Stomach (tissue), 9 donors: ENCODE measurements around the gene NEMP1. TPM values are rescaled to one million over a fixed set of nuclear protein-coding genes. Genes with fewer than 3 reads are reported as not detected.

Experiments
- DNase-seq, 2 donors: peaks; one replicate each; pipeline versions ENCODE4 v3.0.0 to v3.0.0-alpha.2; 2013 to 2019
- H3K27ac ChIP-seq, 5 donors: fragments of 200-600 bp in 4 of 5; sonication (generic) in 4 of 5; one replicate each; pipeline ENCODE4 v1.5.1; 2013 to 2019; ENCODE audit warnings: mild to moderate bottlenecking in 1 of 5, moderate library complexity in 1 of 5
- H3K27me3 ChIP-seq, 3 donors: fragments of 200-600 bp; sonication (generic); one replicate each; pipeline ENCODE4 v1.5.1; 2017 to 2019; ENCODE audit warnings: mixed run types in 1 of 3
- H3K36me3 ChIP-seq, 4 donors: fragments of 200-600 bp; sonication (generic); 1 replicate in 3 of 4; 2 replicates in 1 of 4; pipeline ENCODE4 v1.5.1; 2016 to 2019
- H3K4me1 ChIP-seq, 4 donors: fragments of 200-600 bp; sonication (generic); one replicate each; pipeline ENCODE4 v1.5.1; 2016 to 2019
- H3K4me3 ChIP-seq, 4 donors: fragments of 200-600 bp; sonication (generic) in 3 of 4; one replicate each; pipeline ENCODE4 v1.5.1; 2016 to 2019; ENCODE audit warnings: mild to moderate bottlenecking in 1 of 4
- H3K9me3 ChIP-seq, 4 donors: fragments of 200-600 bp; sonication (generic); one replicate each; pipeline ENCODE4 v1.5.1; 2016 to 2019
- EP300 ChIP-seq: sonication (generic); formaldehyde crosslinking; IDR thresholded peaks from one replicate; pipeline ENCODE4 v1.6.1; 2017; ENCODE audit warnings: antibody characterized with exemption
- POLR2A ChIP-seq, 4 donors: fragments of 450-650 bp; IDR thresholded peaks; one replicate each; pipeline ENCODE4 v1.6.1; 2016; ENCODE audit warnings: antibody characterized with exemption in 4 of 4, control low read depth in 2 of 4, mild to moderate bottlenecking in 1 of 4, moderate library complexity in 1 of 4
- POLR2AphosphoS5 ChIP-seq, 3 donors: sonication (generic); formaldehyde crosslinking; IDR thresholded peaks; one replicate each; pipeline ENCODE4 v1.6.1; 2016; ENCODE audit warnings: antibody characterized with exemption in 3 of 3
- WGBS, 5 donors: extraction: QIAGEN DNeasy Blood & Tissue Kit in 3 of 5; methylation state at CpG; one replicate each; pipeline versions ENCODE4 v1.1.5 to v1.1.7; 2013 to 2018; 5-methylcytosine and 5-hydroxymethylcytosine counted together
- intact Hi-C: fragments of 100-400 bp; cut with DNase I; formaldehyde crosslinking; loops from one replicate; pipeline ENCODE4 v1.15.1; 2023; ENCODE audit warnings: low total_unique reads
- polyA plus RNA-seq, 3 donors: library from polyadenylated mRNA; stranded (reverse); fragments of 200-250 nt; gene quantifications; one replicate each; pipeline ENCODE4 v1.2.3, GENCODE V29; 2013
- total RNA-seq, 5 donors: library from RNA; depleted of rRNA; stranded (reverse); fragments of >200 nt; gene quantifications; one replicate each; pipeline versions ENCODE4 v1.1.0 to v1.2.3, GENCODE V29; 2014 to 2016
- TF ChIP-seq, protein P1 (sequence below), 7 experiments: fragments of 450-650 bp in 4 of 7; fragments of 200-600 bp in 3 of 7; sonication (generic) in 3 of 7; IDR thresholded peaks; one replicate each; pipeline ENCODE4 v1.5.1; 2016 to 2019; ENCODE audit warnings: antibody characterized with exemption in 7 of 7, control low read depth in 2 of 7, mild to moderate bottlenecking in 1 of 7
- donor health status: healthy with polysubstance abuse.
- donor health status: Bipolar disorder and iron deficiency.
- donor health status: healthy.

The NEMP1 gene
- total and polyA plus RNA-seq, 8 donors, result 1.1 to 16.7 (median 2.5) TPM

DNA sequence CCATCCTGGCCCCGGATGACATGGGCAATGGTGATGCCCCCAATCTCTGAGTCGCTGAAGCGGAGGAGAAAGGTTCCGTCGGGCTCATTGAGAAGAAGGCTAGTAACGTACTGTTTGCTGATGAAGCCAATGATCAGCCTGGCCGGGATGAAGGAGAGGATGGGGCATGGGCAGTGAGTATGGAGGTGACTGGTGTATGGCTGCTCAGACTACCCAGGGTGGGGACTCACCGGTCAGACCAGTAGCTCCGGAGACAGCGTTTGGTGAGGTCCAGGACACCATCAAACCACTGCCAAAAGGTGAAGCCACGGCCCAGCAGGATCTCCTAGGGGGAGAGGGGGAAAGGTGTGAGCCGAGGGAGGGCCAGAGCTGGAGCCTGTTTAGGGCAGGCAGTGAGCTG is 21.2 kb upstream of the NEMP1 start:
- 68 to 79% (median 77%) methylated on average over 12 of the region's 12 CpGs for WGBS, 5 donors
- TF ChIP-seq, protein P1, sequence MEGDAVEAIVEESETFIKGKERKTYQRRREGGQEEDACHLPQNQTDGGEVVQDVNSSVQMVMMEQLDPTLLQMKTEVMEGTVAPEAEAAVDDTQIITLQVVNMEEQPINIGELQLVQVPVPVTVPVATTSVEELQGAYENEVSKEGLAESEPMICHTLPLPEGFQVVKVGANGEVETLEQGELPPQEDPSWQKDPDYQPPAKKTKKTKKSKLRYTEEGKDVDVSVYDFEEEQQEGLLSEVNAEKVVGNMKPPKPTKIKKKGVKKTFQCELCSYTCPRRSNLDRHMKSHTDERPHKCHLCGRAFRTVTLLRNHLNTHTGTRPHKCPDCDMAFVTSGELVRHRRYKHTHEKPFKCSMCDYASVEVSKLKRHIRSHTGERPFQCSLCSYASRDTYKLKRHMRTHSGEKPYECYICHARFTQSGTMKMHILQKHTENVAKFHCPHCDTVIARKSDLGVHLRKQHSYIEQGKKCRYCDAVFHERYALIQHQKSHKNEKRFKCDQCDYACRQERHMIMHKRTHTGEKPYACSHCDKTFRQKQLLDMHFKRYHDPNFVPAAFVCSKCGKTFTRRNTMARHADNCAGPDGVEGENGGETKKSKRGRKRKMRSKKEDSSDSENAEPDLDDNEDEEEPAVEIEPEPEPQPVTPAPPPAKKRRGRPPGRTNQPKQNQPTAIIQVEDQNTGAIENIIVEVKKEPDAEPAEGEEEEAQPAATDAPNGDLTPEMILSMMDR (IDR thresholded peaks at IDR 0.05), result no peak
- TF ChIP-seq POLR2A (IDR thresholded peaks at IDR 0.05) (no peak), EP300 (no peak), POLR2AphosphoS5 (IDR thresholded peaks at IDR 0.05) (no peak)
- Histone ChIP-seq H3K27me3 (no peaks in the 10 kb centered on the region), H3K9me3 (no peaks in the 10 kb centered on the region), H3K27ac (peak overlapping the region in 2 of 5 donors; percentile 41 to 50), H3K36me3 (peaks cover 60 to 94% (median 91%) of the 10 kb centered on the region in 4 donors), H3K4me3 (no peak overlapping the region), H3K4me1 (peaks cover 9 to 69% (median 19%) of the 10 kb centered on the region in 4 donors)
- intact Hi-C loops, result no loop called here
- no peak for DNase-seq

DNA sequence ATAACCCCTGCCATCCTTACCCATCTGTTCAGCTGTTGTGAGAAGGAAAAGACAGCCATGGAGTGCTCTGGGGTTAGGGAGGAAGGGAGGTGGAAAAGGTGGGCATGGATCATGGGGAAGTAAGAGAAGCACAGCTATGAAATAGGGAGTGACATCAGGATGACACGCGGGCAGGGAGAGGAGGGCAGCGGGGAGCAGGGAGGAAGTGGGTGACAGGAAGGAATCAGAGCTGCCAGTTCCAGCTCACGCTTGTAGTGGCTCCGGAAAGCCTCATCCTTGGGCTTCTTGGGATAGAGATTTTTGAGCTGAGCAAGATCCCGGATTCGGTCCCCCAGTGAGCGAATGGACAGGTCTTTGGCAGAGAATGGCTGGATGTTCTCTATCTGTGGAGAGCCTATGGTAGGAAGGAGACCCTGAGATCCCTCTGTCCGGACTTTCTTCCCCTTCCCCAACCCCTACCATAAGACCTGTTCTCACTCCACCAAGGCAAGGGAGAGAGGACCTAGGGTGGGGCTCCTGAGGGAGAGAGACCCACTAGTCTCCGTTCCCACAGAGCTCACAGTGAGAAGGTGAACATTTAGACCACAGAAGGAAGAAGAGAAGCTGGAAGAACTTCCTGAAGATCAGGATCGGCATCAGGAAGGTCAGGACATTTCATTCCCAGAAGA is 20.6 kb upstream of the NEMP1 start:
- Histone ChIP-seq H3K4me3 (no peak overlapping the region), H3K36me3 (peaks cover 58 to 94% (median 90%) of the 10 kb centered on the region in 4 donors), H3K27ac (peak overlapping the region in 3 of 5 donors; percentile 10 to 50 (median 21)), H3K27me3 (no peaks in the 10 kb centered on the region), H3K9me3 (no peaks in the 10 kb centered on the region), H3K4me1 (peaks cover 14 to 69% (median 25%) of the 10 kb centered on the region in 4 donors)
- no peak for DNase-seq
- WGBS, 5 donors, result 68 to 83% (median 79%) methylated on average over 11 of the region's 11 CpGs
- intact Hi-C loops, result no loop called here
- TF ChIP-seq POLR2A (IDR thresholded peaks at IDR 0.05) (no peak), POLR2AphosphoS5 (IDR thresholded peaks at IDR 0.05) (no peak), EP300 (no peak)
- TF ChIP-seq, protein P1 (IDR thresholded peaks at IDR 0.05), result no peak

DNA sequence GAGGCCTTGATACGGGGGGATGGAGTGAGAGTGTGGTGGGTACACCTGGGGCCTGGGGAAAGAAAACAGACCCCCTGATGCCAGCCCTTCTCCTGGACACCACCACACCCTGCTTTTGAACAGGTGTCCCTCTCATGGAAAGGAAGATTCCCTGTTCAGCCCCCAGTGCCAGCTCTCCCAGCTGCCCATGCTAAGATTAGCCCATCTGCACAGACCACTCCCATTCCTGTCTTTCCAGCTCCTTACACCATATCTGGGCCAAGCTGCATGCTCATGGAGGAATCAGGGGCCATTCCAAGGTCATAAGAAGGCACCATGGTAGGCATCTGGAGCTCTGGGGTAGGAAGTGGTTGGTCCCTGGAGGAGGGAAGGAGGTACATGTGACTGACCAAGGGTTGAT is 20.0 kb upstream of the NEMP1 start:
- H3K27ac ChIP-seq, result peak overlapping the region in 2 of 5 donors; percentile 10 to 21
- H3K27me3 ChIP-seq, result no peaks in the 10 kb centered on the region
- TF ChIP-seq POLR2A (IDR thresholded peaks at IDR 0.05) (no peak), POLR2AphosphoS5 (IDR thresholded peaks at IDR 0.05) (no peak), EP300 (no peak)
- TF ChIP-seq, protein P1 (IDR thresholded peaks at IDR 0.05), result no peak
- H3K4me3 ChIP-seq, result no peak overlapping the region
- no peak for DNase-seq
- peaks cover 20 to 73% (median 31%) of the 10 kb centered on the region in 4 donors for H3K4me1 ChIP-seq
- no peaks in the 10 kb centered on the region for H3K9me3 ChIP-seq
- peaks cover 53 to 90% (median 86%) of the 10 kb centered on the region in 4 donors for H3K36me3 ChIP-seq
- 80 to 96% (median 90%) methylated on average over 1 of the region's 1 CpG for WGBS, 5 donors
- intact Hi-C loops, result no loop called here

DNA sequence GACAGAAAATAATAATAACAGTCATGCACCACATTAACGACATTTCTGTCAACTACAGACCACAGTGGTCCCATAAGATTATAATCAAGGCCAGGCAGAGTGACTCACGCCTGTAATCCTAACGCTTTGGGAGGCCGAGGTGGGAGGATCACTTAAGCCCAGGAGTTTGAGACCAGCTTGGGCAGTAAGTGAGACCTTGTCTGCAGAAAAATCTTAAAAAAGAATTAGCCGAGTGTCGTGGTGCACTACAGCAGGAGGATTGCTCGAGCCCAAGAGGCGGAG is 18.9 kb upstream of the NEMP1 start:
- H3K4me3 ChIP-seq, result no peak overlapping the region
- no peaks in the 10 kb centered on the region for H3K9me3 ChIP-seq
- WGBS, 5 donors, result 85 to 92% (median 90%) methylated on average over 8 of the region's 8 CpGs
- TF ChIP-seq POLR2AphosphoS5 (IDR thresholded peaks at IDR 0.05) (no peak), EP300 (no peak), POLR2A (IDR thresholded peaks at IDR 0.05) (no peak)
- TF ChIP-seq, protein P1 (IDR thresholded peaks at IDR 0.05), result no peak
- H3K27ac ChIP-seq, result peak overlapping the region in 1 of 5 donors; percentile 98
- intact Hi-C loops, result no loop called here
- peaks cover 59 to 93% (median 87%) of the 10 kb centered on the region in 4 donors for H3K36me3 ChIP-seq
- DNase-seq, result no peak
- peaks cover 30 to 76% (median 40%) of the 10 kb centered on the region in 4 donors for H3K4me1 ChIP-seq
- no peaks in the 10 kb centered on the region for H3K27me3 ChIP-seq
